HFFc6 (cell line): ENCODE data around the gene GSTM2. TPM values are rescaled to one million over a fixed set of nuclear protein-coding genes. Genes with fewer than 3 reads are reported as not detected.
A peak's percentile ranks its signal among the peaks of the same experiment; 100 is the strongest.

Source experiments
- DNase-seq: peaks from one replicate; pipeline ENCODE4 v3.0.0-alpha.2; 2018
- H3K27ac Mint-ChIP-seq: 2 replicates; pipeline ENCODE4 v1.8.0; 2020; ENCODE audit warnings: mild to moderate bottlenecking, mixed read lengths
- H3K27me3 Mint-ChIP-seq: 2 replicates; pipeline ENCODE4 v1.8.0; 2021; ENCODE audit warnings: mild to moderate bottlenecking, moderate library complexity, mixed read lengths; ENCODE audit not compliant: insufficient read depth
- H3K36me3 Mint-ChIP-seq: 2 replicates; pipeline ENCODE4 v1.8.0; 2021; ENCODE audit warnings: low read depth, mixed read lengths
- H3K4me1 Mint-ChIP-seq: 2 replicates; pipeline ENCODE4 v1.8.0; 2020; ENCODE audit warnings: low read depth, mixed read lengths
- H3K4me3 Mint-ChIP-seq: 2 replicates; pipeline ENCODE4 v1.8.0; 2020; ENCODE audit warnings: mild to moderate bottlenecking, moderate library complexity, mixed read lengths
- H3K9me3 Mint-ChIP-seq: 2 replicates; pipeline ENCODE4 v1.8.0; 2020; ENCODE audit warnings: mild to moderate bottlenecking, mixed read lengths
- total RNA-seq, 6 experiments: library from RNA; stranded (reverse); fragmentation: NEBNext Ultra II Directional; extraction: Animal tissue kit (Norgen Biotek cat#: 25700); gene quantifications; 2 replicates in 1 of 6; 3 replicates in 5 of 6; pipeline ENCODE4 v1.2.3, GENCODE V29; 2021
- TF ChIP-seq, protein P1 (sequence below): fragments of 200-600 bp; sonication (generic); IDR thresholded peaks from 2 replicates; pipeline ENCODE4 v1.5.0; 2021; ENCODE audit warnings: antibody characterized with exemption, mild to moderate bottlenecking

Gene GSTM2
- total RNA-seq, 6 experiments from 2014 or later, result 32.4 to 53.4 (median 46.1) TPM

DNA sequence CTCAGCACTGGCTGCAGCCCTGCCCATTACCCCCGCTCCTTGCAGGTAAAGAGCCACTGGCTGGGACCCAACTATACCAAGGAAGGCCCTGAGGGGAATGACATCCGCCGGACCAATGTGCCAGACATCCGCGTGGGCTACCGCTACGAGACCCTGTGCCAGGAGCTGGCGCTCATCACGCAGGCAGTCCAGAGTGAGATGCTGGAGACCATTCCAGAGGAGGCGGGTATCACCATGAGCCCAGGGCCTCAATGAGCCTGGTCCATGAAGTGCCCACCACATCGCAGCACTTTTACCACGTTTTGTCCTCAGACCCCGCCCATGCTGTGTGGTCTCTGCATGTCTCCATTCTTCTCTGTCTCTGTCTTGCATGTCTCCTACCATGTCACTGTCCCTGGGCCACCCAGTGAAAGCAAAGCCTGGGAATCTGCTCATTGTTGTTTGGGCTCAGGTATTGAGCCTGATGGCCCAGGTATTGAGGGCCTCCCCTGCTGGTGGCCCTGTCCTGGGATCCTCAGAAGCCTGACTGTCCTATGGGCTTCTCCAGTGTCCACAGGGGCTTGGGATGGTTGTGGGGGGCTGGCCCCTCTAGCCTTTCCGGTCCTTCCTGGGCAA lies 36.9 kb upstream of the GSTM2 start:
- Mint-ChIP-seq H3K36me3 (peaks cover 32% of the 10 kb centered on the region), H3K27me3 (no peaks in the 10 kb centered on the region; the same call in none of the 2 replicates), H3K9me3 (no peaks in the 10 kb centered on the region), H3K27ac (no peak overlapping the region), H3K4me1 (peaks cover 25% of the 10 kb centered on the region), H3K4me3 (no peak overlapping the region)
- TF ChIP-seq, protein P1, sequence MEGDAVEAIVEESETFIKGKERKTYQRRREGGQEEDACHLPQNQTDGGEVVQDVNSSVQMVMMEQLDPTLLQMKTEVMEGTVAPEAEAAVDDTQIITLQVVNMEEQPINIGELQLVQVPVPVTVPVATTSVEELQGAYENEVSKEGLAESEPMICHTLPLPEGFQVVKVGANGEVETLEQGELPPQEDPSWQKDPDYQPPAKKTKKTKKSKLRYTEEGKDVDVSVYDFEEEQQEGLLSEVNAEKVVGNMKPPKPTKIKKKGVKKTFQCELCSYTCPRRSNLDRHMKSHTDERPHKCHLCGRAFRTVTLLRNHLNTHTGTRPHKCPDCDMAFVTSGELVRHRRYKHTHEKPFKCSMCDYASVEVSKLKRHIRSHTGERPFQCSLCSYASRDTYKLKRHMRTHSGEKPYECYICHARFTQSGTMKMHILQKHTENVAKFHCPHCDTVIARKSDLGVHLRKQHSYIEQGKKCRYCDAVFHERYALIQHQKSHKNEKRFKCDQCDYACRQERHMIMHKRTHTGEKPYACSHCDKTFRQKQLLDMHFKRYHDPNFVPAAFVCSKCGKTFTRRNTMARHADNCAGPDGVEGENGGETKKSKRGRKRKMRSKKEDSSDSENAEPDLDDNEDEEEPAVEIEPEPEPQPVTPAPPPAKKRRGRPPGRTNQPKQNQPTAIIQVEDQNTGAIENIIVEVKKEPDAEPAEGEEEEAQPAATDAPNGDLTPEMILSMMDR, result no peak
- DNase-seq, result no peak

DNA sequence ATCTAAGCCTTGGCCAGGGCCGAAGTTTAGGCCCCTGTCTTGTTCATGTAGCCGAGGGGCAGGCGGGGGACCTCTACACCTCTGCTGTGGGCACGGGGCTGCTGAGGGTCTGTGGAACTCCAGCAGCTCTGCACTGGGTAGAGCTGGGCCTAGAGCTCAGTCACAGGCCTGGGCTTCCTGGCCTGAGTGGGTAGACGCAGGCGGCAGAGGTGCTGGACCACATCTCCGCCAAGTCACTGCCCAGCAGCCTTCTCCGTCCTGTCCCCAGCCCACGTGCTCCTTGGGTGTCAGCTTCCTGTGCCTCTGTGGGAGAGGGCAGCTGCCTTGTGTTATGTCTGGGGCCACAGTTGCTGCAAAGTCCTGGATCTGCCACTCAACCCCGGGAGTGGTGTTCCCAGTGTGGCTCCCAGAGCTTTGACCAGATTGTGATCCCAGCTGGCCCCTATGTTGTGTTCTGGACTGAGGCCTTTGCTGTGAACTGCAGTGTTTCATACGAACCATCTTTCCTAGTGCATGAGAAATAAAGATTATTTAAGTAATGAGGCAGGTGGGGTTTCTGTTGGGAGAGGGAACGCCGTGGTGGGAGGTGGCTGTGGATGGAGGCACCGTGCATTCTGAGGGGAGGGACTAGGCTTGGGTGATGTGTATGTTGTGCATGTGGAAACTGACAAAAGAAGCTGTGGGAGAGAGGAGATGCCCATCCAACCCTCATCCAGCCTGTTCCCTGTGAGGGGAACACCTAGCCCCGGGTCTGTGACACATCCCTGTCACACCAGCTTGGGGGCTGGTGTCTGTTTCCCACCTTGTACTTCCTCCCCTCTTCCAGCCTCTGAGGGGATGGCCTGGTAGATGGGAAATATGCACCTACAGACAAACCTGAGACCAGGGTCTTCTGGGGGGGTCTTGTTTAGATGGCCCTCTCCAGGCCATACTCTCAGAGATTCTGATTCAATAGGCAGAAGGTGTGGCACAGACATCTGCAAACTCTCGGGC lies 36.0 kb upstream of the GSTM2 start:
- H3K4me3 Mint-ChIP-seq, result no peak overlapping the region
- H3K27me3 Mint-ChIP-seq, result no peaks in the 10 kb centered on the region; the same call in none of the 2 replicates
- peaks cover 32% of the 10 kb centered on the region for H3K36me3 Mint-ChIP-seq
- peaks cover 33% of the 10 kb centered on the region for H3K4me1 Mint-ChIP-seq
- TF ChIP-seq, protein P1, result no peak
- no peak for DNase-seq
- H3K27ac Mint-ChIP-seq, result no peak overlapping the region
- H3K9me3 Mint-ChIP-seq, result no peaks in the 10 kb centered on the region

GRCh38 chr1:109632671-109633346 lies 35.0 kb upstream of the GSTM2 start:
- no peaks in the 10 kb centered on the region; the same call in none of the 2 replicates for H3K27me3 Mint-ChIP-seq
- peak overlapping the region; percentile 49; the same call in 1 of the 2 replicates for H3K27ac Mint-ChIP-seq
- H3K9me3 Mint-ChIP-seq, result no peaks in the 10 kb centered on the region
- no peak overlapping the region for H3K4me3 Mint-ChIP-seq
- TF ChIP-seq, protein P1, result no peak
- H3K36me3 Mint-ChIP-seq, result peaks cover 28% of the 10 kb centered on the region
- no peak for DNase-seq
- peaks cover 35% of the 10 kb centered on the region for H3K4me1 Mint-ChIP-seq

- Mint-ChIP-seq H3K4me3 (no peak overlapping the region), H3K4me1 (peaks cover 27% of the 10 kb centered on the region), H3K36me3 (peaks cover 19% of the 10 kb centered on the region), H3K27me3 (no peaks in the 10 kb centered on the region; the same call in none of the 2 replicates), H3K27ac (peak overlapping the region; percentile 39; the same call in 1 of the 2 replicates), H3K9me3 (no peaks in the 10 kb centered on the region)
- TF ChIP-seq, protein P1, result no peak
- DNase-seq, result no peak
Observed at GRCh38 chr1:109634292-109634691, 33.6 kb upstream of the GSTM2 start.
